GM23248 (cell line): Measurements from ENCODE around the gene FAM219A.

Source experiments
- EZH2 ChIP-seq: fragments of 200-600 bp; sonication (generic); IDR thresholded peaks from 2 replicates; pipeline ENCODE4 v1.6.1; 2018; ENCODE audit warnings: antibody characterized with exemption, mild to moderate bottlenecking; ENCODE audit not compliant: insufficient read depth, poor library complexity, severe bottlenecking
- EZH2phosphoT487 ChIP-seq: fragments of 200-600 bp; sonication (generic); IDR thresholded peaks from 2 replicates; pipeline ENCODE4 v1.6.1; 2018; ENCODE audit warnings: antibody characterized with exemption, moderate library complexity, mild to moderate bottlenecking, low read depth; ENCODE audit not compliant: insufficient read depth

DNA sequence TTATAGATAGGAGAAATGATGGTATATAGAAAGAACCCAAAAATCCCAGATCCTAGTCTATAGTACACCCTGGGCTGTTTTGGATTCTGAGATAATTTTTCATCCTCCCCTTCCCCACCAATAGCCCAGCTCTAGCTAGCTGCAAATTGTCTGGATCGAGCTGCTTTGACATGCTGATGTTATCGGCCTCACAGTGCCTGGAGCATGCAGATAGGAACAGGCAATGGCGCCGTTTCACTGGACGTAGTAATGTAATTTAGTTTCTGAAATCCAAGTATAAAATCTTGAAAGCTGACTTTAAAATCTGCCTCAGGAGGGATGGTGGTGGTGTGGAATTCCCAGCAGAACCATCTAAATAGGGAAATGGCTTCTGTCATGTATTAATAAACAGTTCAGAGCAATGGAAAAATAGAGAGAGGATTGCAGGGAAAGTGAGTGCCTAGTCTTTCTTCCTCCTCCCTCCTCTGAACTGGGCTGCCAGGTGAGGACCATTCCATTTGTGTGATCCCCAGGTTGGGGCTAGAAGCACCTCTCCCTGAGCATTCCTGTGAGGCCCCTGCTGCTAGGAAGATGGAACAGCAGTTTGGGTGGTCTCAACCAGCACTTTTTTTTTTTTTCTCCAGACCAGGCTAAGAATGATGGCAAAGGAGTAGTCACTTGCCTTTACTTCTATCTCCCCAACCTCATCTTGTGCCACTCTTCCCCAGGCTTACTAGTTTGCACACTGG lies 31.9 kb downstream of the FAM219A start:
- TF ChIP-seq EZH2 (no peak), EZH2phosphoT487 (no peak)
